Left renal pelvis (tissue), 4 donors: ENCODE results near the gene PHACTR1. TPM values are rescaled to one million over a fixed set of nuclear protein-coding genes. Genes with fewer than 3 reads are reported as not detected.

ENCODE experiments used
- DNase-seq, 4 donors: peaks; one replicate each; pipeline ENCODE4 v3.0.0-alpha.2; 2013; ENCODE audit warnings: low read depth in 4 of 4, low spot score in 3 of 4
- polyA plus RNA-seq, 4 donors: library from polyadenylated mRNA; unstranded; fragments of 120-200 nt; gene quantifications; one replicate each; pipeline ENCODE4 v1.2.1, GENCODE V29; 2013; ENCODE audit not compliant: insufficient read length in 4 of 4

Gene PHACTR1
- polyA plus RNA-seq, 4 donors = 2.4 to 19.1 (median 16.0) TPM

DNA sequence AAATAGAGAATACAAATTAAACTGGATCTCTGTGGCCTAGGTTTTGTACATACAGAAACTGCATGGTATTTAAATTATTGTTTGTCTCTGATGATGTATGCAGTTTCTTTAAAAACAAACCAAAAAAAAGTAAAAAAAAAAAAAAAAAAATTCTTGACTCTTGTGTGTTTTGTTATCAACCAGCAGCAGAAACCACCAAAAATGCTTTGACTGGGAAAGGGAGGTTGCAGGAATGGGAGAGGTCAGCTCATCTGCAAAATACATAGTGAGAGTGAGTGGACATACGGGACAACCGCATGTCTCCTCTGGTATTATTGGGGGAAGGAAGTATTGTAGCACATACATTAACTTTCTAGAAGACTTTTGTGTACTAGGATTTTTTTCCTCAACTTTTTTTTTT, 573.8 kb downstream of the PHACTR1 start:
- no peak for DNase-seq

DNA sequence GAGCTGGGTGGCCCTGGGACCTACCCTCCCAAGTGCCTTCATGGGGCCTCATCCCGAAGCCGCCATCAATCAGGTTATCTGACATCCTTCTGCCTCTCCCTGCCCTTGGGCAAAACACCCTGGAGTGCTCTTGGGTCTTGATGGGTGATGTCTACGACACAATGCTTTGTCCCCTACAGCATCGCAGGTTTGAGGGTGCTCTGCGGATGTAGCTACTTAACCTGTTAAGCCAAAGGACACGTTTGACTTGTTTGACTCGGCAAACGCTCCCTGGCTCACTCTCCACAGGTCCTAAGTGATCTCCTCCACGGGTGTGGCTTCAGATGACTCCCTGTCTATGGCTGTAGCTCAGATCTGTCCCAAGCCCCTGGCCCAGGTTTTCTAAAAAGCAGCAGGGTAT, 576.2 kb downstream of the PHACTR1 start:
- DNase-seq = no peak

DNA sequence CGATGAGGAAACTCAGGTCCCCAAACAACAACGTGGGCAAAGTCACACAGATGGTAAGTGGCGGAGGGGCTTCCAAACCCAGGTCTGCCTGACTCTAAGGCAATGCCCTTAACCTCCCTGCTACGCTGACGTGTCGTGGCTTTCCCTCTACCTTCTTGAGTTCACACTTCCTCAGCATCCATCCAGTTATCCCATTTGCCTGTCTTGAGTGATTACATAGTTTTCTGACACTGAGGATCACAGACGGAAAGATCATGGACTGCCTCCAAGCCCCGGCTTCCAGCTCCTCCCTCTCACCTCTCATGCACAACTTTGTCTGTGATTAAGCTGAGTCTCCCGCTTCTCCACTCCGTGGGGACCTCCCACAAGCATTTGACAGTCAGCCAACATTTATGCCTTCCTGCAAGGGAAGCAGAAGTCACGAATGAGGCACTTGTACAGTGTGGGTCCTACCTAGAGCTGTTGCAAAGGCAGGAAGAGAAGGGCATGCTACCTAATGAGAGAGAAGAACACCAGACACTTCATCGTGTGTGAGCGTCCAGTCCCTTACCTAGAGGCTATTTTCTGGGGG, 578.0 kb downstream of the PHACTR1 start:
- DNase-seq = no peak

DNA sequence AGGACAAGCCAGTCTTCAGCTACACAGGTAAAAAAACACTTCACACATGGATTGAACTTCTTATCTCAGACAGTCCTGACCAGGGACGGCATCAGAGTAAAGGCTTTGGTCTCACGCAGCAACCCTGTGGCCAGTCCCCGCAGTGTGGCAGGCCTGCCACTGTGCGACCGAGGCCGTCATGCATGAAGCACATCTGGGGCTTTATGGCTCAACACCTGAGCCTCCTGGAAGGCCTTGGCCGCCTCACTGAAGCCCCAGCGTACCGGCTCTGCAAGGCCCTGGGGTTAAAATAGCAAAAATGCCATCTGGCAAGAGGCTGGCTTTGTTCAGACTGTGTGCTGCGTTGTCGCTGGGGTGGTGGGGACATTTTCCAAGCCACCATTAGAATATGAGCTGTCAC, 579.0 kb downstream of the PHACTR1 start:
- DNase-seq = no peak

DNA sequence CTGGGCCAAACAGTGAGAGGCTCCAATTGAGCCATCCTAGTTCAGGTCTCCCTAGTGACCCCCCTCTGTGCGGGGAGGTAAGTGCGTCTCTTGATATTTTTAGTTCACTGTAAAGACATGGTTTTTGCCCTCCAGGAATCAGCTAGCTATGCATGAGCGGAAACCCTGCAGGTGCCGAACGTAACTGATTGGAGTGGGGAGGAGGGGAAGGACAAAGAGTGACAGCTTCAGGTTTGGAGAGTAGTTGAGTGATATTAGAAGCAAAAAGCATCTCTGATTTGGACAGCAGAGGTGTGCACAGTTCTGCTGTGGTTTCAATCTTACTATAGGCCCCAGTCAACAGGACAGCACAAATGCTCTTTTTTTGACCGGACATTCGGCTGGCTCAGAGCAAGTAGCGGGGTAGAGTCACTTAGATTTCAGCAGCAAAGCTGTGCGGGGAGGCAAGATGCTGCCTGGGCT, 580.0 kb downstream of the PHACTR1 start:
- DNase-seq = no peak

DNA sequence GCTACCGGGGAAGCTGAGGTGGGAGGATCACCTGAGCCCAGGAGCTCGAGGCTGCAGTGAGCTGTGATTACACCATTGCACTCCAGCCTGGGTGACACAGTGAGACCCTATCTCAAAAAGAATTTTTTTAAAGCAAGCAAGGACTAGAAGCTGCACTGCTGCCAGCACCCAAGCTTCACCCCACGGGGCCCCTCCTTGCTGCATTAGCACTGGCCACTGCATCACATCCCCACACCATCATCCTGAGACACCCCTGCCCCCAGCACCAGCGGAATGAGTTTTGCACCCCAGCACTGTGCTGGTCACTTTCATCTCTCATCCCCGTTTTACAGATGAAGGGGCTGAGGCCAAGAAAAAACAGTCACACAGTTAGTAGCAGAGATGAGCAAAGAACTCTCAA, 580.8 kb downstream of the PHACTR1 start:
- DNase-seq = no peak

DNA sequence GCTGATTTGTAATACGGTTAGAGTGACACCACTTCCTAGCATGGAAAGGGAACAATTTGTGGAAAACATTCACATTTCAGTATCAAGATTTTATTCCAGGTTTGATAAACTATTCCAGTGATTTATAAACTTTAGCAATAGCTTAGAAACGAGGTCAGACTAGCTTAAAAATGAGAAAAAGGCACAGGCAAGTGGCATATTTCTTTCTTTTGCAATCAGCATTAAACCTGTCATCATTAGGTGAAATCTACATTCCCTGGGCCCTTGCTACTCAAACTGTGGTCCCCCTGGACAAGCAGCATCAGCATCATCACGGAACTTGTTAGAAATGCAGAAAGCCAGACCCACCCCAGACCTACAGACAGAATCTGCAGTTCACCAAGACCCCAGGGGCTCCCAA, 581.9 kb downstream of the PHACTR1 start:
- no peak for DNase-seq

DNA sequence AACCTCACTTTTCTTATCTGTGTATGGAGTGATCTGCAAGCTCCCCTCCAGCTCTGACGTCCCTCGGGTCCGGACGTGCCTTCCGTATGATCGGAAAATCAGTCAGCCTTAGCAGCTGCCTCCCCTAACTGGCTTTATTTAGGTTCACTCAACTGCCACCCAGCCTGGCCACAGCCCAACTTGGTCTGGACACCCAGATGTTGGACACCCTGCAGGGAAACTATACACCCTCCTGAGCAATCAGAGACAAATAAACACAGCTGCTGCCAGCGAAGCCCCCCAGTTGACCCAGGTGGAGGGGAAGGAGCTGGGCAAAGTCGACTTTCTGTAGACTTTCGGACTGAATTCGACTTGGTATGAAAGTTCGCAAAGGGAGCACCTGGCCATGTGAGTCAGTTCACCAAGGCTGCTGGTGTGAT, 582.8 kb downstream of the PHACTR1 start:
- no peak for DNase-seq

DNA sequence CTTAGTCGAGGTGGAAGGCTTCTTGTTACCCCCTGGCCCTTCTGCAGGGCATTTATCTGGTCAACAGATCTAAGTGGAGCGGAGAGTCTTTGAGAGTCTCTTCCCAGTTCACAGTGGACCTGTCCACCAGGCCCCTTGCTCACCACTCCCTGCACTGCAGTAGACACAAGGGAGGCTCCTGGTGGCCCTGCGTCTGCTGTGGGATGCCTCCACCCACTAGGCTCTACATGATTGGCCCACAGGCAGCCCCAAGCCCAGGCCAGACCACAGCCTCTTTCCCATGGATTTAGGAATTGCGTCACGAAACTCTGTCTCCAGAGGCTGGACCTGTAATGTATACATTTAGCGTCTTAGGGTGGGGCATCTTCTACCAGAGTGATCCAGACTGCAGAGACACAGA, 583.4 kb downstream of the PHACTR1 start:
- DNase-seq = no peak

DNA sequence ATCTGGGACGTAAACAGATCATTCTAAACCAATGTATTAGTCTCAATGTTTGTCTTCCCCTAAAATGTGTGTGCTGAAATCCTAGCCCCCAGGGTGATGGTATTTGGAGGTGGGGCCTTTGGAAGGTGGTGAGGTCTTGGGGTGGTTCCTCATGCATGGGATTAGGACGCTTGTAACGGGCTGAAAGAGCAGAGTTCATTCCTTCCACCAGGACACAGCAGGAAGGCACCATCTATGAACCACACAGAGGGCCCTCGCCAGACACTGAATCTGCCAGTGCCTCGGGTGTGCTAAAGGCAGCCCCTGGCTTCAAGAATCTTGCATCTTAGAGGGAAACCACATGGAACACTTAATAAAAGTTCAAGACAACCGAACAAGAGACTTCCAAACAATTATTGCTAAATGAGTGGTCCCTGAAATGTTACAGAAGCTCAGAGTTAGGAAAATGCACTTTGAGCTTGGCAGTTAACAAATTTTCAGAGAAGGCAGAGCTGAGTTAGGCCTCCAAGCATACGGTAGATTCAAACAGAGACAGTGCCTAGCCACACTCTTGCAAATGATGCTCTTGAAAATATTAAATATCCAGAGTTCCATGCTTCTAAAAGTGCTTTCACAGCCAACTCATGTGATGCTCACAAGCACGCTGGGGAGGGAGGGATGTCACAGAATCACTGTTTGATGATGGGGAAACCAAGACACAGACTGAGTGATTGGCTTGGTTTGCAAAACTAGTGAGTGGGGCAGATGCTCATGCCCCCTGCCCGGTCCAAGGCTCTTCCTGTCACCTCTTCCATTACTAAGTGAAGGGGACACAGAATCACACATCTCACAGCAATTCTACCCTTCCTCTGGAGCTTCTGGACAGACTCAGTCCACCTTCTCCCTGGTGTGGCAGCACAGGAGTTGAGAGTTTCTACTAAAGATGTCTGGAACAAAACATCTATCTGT, 584.4 kb downstream of the PHACTR1 start:
- no peak for DNase-seq

DNA sequence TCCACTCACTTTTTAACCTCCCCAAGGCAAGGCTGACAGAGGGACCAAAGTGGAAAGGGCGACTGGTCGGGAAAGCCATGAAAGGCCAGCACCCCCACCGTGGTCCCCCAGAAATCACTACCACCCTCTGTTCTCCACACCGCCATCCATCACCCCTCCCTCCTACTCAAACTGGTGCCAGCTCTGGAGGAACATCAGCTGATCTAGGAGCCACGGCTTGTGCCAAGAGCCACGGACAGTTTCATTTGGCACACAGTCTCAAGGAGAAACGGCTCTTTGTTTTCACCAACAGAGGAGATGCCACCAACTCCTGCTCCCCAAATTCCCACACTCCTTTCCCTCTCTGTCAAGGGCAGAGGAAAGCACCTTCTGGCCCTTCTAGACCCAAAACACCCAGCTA, 585.7 kb downstream of the PHACTR1 start:
- no peak for DNase-seq

DNA sequence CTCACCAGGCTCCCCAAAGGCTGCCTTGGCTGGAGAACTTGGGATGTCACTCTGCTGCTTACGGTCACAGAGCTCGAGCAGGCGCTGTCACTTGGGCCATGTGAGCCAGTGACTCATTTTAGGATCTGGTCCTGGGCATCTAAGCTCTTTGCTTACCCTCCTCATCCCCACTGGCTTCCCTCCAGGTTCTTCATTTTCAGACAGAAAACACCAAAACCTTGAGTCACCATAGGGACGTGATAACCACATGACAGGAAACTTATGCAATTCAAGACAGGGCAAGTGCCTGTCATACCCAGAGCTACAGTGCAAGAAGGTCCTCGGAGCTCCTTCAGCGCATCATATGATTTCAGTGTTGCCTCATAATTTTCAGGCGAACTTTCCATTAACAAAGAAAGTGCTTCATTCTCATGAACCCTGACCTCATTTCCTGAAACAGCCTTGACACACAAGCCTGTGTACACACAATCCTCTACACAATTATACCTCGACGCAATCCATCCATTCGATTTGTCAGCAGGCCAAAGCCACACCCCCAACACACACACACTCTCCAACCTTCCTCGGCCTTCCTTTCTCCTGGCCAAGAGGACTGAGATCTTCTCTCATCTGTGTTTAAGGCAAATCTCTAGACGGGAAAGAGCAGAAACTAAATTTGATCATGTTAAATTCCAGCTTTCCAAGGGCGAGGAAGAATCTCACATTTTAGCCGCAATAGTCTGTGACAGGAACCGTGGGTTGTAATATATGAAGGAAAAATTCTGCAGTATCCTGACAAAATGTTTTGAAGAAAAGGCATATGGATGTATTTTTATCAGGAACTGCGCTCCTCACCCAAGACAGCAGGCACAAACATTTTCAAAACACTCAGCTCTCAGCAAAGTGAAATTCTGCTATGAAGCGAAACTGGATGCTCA, 586.4 kb downstream of the PHACTR1 start:
- DNase-seq = no peak

DNA sequence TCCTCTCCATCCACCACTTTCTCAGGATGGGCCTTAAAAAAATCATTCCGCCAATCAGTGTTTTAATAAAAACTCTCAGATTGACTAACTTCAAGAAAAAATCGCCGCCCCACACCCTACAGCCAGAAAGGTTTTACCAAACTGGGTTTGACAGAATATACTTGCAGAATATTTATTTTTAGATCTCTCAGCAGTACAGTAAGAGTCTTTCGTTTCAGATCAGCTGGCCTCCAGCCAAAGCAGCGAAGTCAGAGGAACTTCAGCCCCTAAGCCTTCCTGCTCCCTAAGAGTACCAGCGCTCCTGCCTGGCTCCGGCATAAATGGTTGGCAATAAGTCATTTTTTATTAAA, 587.1 kb downstream of the PHACTR1 start:
- DNase-seq = no peak

DNA sequence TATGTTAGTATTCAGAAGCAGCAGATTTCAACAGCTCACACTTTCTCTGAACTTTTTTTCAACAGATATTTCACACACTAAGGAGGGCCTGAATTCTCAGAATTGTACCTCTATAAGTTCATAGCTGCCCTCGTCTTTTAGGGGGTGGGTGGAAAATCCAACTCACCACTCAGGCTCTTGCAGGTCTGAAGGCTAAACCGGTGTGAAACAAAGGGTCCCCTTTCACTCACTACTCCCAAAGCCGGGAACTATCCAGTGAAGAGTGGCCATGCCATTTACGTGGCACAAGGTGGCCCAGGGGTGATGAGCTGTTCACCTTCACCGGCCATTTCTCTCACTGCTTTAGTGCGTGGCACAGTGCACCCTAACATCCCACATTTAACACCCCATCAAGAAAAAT, 587.5 kb downstream of the PHACTR1 start:
- DNase-seq = no peak

DNA sequence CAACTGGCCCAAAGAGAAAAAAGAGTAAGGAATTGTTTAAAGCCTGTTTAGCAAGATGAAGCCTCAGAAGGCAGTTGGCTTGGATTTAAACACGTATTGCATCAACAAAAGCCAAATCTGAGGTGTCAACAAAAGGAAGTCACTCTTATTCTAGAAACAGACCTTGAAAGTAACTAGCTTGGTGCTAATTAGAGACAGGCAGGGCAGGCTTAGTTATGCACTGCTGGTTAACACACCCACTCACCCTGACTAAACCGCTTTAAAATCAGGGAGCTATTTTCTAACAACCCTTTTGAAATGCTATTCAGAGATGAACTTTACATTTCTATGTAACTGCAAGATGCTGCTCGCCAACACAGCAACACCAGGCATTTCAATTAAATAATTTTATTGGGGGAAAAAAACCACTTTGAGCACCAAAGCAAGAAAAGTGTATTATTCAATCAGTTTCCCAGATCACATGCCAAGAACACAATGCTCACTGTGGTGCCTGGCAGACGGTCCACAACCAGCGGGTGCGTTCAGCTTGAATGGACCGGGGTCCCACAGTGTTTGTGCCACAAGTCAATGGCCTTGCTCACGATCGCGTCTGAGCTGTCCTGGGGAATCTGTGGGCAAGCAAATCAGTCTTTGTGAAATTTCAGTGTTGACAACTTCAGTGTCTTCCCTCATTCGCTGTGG, 588.2 kb downstream of the PHACTR1 start:
- no peak for DNase-seq

DNA sequence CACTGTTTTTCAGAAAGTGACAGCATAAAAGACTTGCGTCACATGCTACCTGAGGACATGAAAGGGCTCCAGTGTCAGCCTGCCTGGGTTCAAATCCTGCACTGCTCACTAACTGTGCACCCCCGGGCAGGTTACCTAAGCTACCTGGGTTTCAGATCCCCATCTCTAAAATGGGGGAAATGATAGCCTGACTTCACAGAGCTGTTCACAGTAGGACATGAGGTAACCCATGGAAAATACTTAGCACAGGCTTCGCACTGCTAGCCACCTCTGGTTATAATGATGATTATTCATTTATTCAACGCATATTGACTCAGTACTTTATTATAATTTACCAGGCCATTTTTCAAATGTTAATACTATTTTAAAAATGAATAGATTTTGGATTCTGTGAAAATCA, 588.7 kb downstream of the PHACTR1 start:
- no peak for DNase-seq

DNA sequence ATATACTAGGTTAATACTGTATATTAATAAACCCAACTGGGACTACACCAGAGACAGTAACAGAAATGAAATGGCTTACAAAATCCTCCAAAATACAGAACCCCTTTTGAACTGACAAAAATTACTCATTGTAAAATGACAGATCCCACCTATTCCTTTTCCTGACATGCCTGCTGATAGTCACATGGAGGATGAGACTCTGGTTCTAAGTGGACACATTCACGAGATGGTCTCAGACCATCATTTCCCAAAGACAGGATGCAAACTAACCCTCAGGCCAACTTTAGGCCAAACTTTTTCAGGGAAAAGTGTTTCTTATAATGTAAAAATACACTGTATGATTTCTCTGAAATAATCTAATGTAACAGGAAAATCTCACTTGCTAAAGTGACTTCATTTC, 589.2 kb downstream of the PHACTR1 start:
- DNase-seq = no peak

DNA sequence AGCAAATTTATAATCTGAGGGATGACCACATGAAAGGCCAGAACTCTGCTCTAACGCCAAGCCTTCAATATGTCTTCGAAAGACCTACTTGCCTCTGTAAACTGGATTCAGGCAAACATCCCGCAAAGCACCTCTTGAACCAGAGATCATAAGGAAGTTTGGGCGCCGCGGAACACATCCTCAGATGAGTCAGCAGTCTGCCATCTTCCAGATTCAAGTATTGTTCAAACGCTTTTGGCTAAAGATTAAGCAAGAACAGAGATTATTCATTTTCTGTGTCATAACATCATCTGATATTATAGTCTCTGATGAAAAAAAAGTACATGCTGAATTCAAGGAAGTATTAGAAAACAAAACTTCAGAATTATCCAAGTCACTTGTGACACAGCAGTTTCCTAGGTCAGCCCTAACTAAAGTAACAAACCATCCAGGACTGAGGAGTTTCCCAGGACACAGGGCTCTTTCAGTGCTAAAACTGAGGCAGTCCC, 591.0 kb downstream of the PHACTR1 start:
- no peak for DNase-seq

DNA sequence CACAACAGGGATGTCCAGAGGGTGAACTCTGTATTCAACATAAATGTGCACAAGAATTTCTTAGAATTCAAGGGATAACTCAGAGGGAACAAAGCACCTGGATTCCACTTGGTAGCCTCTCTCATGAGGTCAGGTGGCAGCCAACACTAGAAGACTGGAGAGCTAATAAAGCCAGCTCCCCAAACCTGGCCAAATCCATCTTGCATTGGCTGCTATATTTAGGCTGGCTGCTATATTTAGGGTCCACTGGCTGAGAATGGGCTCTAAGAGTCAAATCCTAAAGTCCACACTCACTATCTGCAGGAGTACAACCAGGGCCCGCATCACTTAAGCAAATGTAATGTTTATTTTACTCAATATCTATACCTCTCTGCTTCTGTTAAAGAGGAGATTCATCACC, 591.8 kb downstream of the PHACTR1 start:
- DNase-seq = no peak

DNA sequence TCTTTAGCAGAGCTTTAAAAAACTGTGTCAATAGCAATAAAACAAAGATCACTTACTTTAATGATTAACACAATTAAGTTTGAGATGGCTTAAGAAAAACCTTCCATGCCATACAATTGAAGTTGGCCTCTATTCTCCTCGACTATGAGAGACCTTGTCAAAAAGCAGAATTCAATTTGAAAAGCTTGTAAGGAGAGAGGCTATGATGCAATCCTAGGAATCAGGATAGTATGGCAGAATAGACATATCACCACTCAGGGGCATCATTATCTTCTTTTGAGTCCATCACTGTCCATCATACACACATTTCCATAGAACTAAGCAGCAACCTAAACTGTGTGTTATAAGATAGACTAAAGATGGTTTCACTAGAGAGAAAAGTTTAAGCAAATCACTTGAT, 594.6 kb downstream of the PHACTR1 start:
- DNase-seq = no peak

DNA sequence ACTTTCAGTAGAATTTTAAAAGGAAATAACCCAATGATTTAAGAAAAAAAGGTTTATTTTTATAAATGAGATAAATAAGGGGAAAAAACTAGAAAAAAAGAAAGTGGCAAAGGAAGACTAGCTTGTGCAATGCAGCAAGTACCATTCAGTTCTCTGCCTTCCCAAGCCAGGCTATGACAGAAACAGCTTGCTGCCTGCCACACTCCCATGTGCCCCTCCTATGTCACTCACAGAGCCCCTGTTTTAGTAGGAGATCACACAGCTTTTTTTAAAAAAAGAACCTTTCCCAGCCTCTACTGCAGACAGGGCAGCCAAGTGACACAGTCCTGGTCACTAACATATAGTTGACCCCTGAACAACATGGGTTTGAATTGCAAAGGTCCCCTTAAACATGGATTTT, 598.2 kb downstream of the PHACTR1 start:
- no peak for DNase-seq
